Activated naive CD4-positive, alpha-beta T cell treated with anti-CD3 and anti-CD28 coated beads, Interleukin-2, amount 50 U/mL, for 16 hours (primary cell): ENCODE measurements around the gene ROBO1.

ENCODE experiments used
- DNase-seq: peaks from one replicate; pipeline ENCODE4 v3.0.0-alpha.2; 2020

ROBO1 gene

DNA sequence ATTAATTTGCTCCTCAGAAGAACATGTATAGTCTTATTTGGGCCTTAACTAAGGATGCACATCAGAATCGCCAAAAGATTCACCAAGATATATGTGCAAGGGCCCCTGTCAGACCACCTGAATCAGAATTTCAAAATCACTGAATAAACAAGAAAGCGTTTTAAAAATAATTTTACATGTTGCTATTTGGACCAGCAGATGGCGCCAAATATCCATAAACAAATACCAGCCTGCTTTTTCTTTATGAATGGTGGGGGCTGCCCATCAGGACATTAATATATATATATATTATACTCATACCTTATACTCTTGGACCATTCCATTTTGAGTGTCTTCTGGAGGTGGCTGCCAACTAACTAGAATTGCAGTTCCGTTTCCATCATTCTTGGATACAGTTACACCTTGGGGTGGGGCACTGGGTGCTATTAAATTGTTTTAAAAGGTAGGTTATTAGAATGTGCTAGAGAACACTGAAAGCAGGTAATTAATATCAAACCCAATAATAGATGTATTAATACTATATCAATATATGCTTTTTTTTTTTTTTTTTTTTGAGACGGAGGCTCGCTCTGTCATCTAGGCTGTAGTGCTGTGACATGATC lies 1108.3 kb downstream of the ROBO1 start:
- no peak for DNase-seq

DNA sequence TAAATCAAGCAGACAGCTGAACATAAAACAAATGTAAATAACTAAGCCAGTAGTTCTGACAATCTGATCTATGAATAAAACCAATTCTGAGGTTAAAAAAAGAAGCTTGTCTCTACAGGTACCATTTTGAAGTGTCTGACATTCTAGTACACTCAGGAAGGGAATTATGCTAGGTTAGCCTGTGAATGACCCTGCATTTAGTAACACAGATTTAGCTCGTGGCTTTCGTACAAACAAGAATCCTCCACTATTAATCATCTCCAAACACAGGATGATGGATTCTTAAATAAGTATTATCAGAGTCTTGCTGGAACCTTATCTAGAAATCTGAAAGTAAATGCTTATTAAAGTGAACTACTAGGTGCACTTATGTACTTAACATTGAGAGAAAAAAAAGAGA lies 1120.1 kb downstream of the ROBO1 start:
- DNase-seq = no peak

DNA sequence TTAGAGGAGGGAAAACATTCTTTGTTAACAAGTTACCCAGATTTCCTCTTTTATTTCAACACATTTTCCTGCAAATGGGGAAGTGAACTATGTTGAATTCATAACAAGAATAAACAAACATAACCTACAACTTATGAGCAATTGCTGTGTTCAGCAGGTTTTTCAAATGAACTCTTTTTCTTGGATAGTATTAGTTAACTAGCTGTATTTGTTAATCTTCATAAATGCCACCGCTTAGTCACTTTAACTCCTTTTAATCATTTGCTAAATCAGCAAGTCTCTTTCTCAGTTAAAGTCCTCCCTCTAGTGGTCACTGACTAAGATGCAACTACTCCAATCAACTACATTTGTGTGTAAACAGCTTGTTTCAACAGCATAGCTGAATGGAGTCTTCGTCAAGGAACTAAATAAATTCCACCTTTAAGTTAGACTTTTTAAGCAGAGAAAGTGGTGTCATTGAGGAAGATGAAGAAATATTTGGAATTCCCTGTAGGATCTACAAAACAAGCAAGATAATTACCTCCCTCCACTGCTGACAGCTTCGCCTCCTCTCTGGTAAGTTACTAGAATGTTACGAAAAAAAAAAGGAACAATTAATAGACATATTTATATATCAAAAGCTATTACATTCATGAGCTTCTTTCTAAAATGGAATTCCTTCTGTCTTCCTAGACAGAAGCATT lies 1122.0 kb downstream of the ROBO1 start:
- DNase-seq = no peak

DNA sequence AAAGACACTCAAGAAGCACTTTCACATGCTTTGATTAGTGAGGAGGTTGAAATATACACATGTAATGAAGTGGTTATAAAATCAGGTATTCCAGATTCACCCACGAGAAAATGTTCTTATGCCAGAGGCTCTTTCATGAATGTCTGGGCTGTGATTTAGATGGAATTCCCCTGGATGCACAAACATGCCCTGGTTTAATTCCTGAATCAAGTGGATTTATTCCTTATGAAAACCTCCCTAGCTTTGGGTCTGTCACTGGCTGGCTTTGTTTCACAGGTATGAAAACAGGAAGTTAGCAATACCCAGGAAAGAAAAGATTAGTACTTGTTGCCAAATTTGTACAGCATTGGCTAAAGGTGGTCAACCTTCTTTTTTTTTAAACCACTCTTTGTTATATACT lies 1123.0 kb downstream of the ROBO1 start:
- DNase-seq = no peak

DNA sequence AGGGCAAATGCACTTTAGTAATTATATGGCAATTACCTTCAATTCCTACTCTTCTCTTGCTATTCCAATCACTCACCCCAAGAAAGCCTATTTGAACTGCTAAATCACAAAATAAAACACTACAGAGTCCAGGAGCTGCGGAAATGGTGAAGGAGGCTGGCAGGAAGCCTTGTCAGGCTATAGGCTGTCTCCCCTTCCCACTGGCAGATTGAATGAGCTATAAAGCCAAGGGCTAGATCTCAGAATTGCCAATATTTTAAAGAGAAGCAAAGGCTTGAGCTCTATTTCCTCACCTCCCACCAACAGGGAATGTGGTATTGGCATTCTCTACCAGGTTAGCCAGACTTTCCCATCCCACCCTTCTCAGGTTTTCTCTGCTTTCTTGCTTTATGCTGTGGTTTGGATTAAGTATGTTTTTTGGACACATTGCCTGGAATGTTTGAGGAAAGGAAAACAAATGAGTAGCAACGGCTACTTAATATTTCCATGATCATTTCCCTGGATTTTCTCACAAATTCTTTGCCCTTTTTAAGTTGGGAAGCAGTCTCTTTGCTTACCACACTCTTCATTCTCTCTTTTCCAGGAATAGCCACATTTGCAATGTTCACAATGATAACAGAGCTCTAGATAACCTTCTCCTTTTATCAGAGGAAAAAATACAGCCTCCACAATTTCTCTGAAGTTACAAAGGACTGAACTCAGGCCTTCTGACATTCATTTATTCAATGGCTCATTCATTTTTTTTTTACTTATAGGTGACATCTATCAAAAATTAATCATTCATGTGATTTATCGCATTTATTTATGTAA lies 1125.4 kb downstream of the ROBO1 start:
- DNase-seq = no peak

DNA sequence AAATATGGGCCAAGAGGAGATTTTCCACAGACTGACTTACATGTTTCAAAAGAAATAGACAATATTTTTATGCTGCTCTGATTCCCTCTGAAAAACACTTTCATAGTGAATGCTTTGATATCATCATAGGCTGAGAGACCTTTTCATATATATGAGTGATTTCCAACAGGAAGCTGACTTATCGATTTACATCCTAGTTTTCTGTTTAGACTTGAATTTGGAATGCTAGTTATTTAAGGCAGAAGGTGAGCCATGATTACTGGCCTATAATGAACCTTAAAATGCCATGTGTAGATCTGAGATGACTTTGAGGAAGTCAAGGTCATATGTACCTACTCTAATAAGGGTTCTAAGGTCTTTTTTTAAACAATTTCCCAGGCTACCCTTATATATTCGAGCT lies 1126.1 kb downstream of the ROBO1 start:
- no peak for DNase-seq

DNA sequence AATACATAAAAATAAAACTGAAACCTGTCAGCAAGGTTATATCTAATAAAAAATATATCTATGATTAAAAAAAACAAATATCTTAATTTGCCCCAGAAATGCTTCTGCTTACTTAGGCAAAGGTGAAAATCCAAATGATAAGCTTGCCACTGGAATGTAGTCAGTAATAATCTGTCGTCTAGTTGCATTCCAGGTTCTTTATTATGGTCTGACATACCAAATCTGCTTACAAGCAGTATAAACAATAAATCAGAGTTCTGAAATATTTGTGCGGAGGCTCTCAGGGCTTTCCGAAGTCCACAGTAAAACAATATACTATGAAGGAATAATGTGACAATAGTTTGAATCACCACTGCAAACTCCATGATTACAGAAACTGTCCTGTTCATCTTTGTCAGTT lies 1133.5 kb downstream of the ROBO1 start:
- no peak for DNase-seq

DNA sequence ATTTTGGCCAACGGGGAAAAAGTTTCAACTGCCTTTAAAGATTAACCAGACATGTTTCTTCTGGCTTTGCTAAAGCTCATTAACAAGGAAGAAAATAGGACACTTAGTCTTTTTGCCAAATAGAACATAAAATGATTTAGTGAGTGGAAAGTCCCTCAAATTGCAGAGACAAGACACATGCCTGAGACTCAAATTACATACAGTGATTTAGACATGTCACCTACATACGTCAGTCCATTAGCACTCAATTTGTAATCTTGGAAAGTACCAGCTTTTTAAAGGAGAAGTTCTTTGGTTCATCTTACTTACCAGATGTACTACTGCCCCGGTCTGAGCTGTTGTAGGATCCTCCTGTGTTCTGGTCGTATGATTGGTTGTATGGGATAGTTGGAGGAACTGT lies 1134.2 kb downstream of the ROBO1 start:
- no peak for DNase-seq

DNA sequence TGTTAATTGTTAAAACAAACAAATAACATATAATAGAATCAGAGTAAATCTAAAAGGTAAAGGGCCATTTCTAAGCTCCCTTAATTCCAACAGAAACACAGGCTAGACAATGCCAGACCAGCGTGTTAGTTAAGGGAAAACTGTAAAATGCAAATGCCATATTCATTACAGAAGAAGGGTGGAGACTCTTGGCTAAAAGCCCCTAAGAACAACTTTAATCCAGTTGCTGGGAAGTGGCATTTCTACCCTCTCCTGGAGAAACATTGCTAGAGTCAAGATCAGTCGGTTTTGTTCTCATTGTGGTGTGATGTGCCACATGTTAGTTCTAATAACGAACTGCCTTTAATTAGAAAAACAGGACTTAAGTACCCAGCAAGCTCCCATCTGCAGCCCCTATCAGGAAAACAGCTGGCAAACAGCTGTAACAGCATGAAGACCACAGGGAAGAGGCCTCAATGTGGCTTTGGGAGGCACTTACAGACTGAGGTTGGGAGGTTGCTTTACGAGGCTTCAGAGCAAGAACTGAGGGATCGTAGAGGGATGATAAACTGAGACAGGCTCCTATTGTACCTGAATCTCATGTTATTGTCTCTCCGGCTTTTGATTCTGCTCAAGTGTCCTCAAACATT lies 1134.8 kb downstream of the ROBO1 start:
- no peak for DNase-seq

DNA sequence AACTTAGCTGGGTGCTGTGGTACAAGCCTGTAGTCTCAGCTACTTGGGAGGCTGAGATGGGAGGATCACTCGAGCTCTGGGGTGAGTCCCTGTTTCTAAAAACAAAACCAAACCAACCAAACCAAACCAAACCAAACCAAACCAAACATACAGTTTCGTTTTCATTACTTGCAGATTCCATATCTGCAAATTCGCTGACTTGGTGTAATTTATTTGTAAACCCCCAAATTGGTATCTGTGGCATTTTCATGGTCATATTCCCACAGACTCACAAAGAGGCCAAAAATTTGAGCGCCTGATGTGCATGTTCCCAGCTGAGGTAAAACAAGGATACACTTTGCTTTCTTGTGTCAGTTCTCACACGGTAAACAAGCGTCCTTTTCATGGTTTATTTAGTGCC lies 1138.3 kb downstream of the ROBO1 start:
- no peak for DNase-seq

DNA sequence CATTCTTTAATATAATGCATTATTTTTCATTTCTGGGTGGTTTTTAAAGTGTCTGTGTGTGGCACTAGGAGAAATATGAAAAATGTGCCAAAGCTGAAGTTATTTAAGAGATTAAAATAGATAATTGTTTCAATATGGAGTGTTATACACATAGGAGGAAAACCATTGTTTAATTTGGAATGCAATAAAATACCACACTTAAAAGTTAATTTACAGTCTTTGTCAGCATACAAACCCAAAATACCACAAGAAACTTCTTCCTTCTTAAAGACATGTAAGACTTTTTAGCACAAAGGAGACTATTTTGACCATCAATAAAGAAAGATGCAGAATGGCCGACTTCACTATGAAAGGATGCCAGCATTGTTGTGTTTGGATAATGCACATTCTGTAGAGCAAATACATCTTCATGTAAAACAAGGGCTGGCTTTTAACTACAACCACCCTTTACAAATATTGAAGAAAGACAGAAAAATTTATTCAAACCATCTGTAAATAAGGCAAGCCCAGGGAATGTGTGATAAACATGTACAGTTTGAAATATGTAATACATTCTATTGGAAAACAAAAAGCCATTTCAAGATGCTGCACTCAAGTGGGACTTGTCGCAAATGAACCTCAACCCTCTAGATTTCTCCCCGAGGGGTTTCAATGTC lies 1146.6 kb downstream of the ROBO1 start:
- DNase-seq = no peak

DNA sequence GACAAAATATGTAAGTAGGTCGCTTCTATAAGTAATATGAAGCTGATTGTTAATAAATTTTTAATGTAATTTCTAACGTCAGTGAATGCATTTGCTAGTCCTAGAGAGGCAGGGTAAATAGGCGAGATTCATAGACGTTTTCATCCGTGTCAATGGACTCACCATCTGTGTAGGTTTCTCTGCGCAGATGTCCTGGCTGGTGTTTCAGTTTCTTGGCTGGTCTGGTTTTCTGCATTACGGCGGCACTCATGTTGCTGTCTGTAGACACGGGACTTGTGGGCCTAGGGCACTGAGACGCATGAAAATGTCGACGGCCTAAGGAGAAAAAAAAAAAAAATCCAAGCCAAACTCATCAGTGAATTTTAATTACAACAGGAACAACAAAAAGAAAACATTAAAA lies 1153.3 kb downstream of the ROBO1 start:
- DNase-seq = no peak

DNA sequence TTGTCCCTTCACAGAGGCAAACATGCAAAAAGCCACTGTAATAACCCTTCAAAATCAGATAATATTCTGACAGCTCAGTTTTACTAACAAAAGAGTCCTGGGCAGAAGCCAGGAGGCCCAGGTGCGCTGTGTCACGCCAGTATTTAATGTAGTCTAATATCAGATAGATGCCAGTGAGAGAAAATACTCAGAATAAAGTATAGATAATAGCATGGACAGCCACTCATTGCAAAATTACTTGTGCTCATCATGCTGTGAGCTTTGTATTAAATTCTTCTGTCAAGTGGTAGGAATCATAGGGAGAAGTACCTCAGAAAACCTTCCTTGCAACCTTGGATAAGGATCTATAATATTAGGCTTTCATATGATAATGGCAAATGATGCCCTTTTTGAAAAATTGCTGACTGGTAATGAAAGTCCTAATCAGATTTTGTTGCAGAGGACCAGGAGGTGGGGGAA lies 1154.3 kb downstream of the ROBO1 start:
- no peak for DNase-seq

DNA sequence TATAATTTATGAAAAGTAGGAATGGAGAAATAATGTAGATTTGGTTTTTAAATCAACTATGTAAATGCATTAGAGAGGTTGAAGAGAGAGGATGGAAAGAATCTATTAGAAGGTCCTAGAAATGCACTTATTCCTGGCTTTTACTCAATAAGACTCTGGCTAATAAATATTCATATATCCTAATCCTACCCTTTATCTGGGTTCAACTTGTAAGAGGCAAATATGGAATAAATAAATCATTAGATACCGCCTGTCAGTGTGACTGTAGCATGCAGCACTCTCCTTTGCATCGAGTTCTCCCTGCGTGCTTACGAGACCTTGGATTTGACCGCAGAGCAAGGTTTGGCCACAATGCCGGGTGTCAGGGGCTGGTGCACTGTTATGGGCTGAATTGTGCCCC lies 1156.5 kb downstream of the ROBO1 start:
- DNase-seq = no peak

DNA sequence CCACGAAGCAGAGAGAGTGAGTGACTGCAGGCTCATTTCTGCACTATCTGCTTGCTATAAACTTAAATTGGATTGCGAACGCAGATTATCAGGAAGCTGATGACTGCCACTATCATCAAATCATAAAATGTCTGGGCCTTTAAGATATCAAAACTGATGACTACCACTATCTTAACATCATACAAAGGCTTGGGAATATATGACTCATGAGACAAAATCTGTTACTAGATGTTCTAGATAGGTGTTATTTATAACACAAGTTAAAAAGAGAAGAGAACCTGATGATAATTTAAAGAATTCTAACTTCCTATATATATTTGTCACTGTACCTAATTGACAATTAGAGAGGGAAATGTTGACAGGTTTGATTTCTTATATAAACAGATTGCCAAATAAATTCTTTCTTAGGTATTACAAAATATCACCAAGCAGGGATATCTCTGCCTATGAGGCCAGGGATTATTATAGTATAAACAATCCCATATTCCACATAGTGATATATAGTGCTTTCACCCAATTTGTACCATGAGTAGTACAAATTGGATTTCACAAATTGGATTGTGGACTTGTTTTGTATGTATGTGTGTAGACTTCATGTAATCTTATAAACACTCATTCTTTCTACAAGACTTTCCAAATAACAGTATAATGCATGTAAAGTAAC lies 1157.2 kb downstream of the ROBO1 start:
- no peak for DNase-seq

DNA sequence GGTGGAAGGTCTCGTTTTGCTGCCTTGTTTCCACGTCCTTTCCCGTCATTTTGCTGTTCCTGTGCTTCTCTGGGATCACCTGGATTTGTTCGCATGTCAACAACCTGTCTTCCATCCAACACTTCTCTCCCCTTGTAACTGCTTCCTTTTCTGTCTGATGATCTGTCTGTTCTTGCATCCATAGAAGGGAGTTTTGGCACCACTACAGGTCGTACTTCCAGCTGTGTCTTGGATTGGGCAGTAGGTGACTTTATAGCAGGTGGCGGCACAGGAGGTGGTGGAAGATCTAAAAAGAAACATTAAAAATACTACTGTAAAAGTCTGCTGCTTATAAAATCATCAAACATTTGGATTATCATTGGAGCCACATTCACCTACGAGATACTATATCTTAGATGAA lies 1161.0 kb downstream of the ROBO1 start:
- no peak for DNase-seq

DNA sequence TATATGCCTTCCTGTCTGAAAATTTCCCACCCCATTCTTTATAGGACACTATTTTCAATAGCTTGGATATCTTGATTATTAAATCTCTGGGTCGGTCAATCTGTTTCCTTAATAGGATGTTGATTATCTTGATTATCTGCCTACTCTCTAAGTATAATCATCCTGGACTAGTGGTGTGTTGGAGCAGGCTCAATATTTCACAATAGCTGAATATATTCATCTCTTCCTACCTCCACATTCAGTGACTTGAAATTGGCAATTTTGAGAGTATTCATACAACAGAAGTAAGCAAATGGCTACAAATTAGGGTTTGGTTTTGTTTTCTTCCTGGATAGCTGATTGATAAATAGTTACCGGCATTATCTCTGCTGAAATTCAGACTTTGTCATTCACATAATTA lies 1162.6 kb downstream of the ROBO1 start:
- no peak for DNase-seq

DNA sequence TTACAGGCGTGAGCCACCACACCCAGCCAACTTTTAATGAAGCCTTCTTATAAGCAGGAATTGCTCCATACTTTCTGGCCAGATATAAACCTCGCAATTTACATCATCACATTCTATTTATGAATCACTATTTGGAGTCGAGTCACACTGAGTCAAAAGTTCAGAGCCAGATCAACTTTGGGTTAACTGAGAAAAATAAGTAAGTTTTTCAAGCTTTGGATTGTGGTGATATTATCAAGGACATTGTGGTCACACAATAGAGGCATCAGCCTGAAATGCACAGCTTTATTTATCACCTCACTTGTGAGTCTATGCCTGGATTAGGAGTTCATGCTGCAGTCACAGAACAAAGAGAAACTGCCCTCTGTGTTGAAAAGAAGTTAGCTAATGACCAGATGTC lies 1163.5 kb downstream of the ROBO1 start:
- no peak for DNase-seq

DNA sequence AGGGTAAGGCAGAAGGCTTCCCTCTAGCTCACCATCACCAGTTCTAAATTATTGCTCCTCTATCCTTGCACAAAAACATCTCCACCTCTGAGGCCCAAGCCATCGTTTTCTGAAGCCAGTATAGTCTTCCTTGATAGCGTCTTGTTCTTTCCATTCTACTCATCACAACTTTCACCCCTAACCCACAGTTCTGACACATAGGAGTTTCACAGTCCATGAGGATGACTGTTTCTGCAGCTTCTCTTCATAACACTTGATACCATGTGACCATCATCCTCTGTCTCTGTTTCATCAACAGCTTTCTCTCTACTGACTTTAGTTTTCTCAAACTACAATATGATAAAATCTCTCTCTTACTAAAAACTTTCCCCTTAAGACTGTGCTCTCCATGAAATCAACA lies 1166.5 kb downstream of the ROBO1 start:
- DNase-seq = no peak

DNA sequence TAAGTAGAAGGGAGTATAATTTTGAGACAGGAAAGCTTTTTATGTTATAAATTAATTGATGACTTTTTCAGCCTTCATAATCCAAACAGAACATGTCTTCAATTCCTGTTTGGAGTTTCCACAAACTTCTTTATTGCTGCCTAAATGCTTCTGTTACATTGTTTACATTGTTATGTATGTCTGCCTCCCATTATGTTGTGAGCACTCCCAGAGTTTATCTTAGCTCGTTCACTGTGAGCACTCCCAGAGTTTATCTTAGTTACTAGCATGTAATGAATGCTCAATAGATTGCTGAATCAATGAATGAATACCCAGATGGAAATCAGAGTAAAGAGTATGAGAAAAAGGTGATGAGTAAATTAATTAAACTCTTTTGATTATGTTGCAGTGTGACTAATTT lies 1178.0 kb downstream of the ROBO1 start:
- DNase-seq = no peak

DNA sequence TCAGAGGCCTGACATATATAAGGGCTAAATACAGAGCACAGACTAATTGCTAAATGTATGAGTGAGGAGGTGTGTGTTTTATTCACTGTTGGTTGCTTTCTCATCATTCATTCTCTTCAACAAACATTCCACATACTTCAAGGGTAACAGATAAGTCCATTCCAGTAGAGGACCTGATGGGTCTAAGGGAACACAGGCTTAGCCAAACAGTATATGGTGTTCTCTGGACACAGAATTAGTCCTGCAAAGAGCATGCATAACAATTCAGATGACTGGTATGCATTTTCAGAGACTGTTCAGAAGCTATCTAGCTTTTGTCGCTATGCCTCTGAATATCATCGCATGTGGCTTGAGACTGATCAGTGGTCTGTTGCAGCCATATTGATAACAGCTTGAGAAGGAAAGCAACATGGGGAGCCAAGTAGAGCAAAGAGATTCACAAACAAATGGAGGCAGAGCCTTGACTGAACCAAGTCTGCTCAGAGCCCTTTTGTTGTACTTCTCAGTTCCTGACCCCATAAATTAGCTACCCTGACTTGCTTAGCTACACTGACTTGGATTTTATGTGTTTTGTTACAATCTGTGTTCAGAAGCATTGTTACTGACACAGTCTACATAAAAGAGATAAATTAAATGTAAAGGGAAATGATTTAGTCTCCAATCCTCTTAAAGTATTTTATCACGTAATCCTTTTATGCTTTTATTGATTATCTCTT lies 1178.7 kb downstream of the ROBO1 start:
- no peak for DNase-seq

DNA sequence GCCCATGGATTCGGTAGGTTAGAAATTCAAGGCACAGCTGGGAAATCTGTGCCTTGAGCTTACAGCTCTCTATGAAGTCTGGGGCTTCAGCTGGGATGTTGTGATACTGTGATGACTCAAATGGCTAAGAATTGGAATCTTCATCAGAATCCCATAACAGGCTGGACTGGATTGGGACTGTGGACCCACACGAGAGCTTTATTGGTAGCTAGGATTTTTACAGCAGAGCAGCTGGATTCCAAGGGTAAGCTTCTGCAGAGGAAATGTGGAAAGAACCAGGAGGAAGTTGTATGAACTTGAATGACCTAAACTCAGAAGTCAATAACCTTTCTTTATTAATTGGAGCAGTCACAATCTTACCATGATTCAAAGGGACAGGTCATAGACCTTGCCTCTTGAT lies 1187.1 kb downstream of the ROBO1 start:
- DNase-seq = no peak
